K562 (cell line): ENCODE data around the gene CCDC78. TPM values are rescaled to one million over a fixed set of nuclear protein-coding genes. Genes with fewer than 3 reads are reported as not detected.

Source experiments
- CBX5 ChIP-seq: IDR thresholded peaks from 2 replicates; pipeline ENCODE4 v1.6.1; 2014; ENCODE audit warnings: low read depth, borderline replicate concordance
- CTCFL ChIP-seq: IDR thresholded peaks from 2 replicates; pipeline ENCODE4 v1.6.1; 2011; ENCODE audit warnings: borderline replicate concordance, low read depth, mild to moderate bottlenecking, moderate library complexity, low read length; ENCODE audit not compliant: insufficient read depth, poor library complexity, severe bottlenecking
- ELK3 ChIP-seq: fragments of 450-650 bp; formaldehyde crosslinking; IDR thresholded peaks from 2 replicates; pipeline ENCODE4 v1.4.0; 2020; ENCODE audit warnings: mild to moderate bottlenecking
- HEY1 ChIP-seq: fragments of 250-450 bp; sonication (Bioruptor Pico); IDR thresholded peaks from 2 replicates; pipeline ENCODE4 v1.5.0; 2020; ENCODE audit warnings: mild to moderate bottlenecking, moderate library complexity, borderline replicate concordance
- HSF4 ChIP-seq: fragments of 250-450 bp; sonication (Bioruptor Pico); IDR thresholded peaks from 2 replicates; pipeline ENCODE4 v2.1.2; 2022; ENCODE audit warnings: mild to moderate bottlenecking, moderate library complexity, borderline replicate concordance
- NRF1 ChIP-seq, 2 experiments: fragments of 450-650 bp; IDR thresholded peaks in 1 of 2; conservative IDR thresholded peaks in 1 of 2; 2 replicates each; pipeline ENCODE4 v1.6.1; 2014; ENCODE audit warnings: mild to moderate bottlenecking in 2 of 2
- TCF7 ChIP-seq: sonication (generic); IDR thresholded peaks from 2 replicates; pipeline ENCODE4 v1.6.1; 2016; ENCODE audit warnings: antibody characterized with exemption, borderline replicate concordance
- XRCC5 ChIP-seq: fragments of 200-400 bp; formaldehyde crosslinking; IDR thresholded peaks from 2 replicates; pipeline ENCODE4 v1.6.1; 2017; ENCODE audit warnings: low read depth, mild to moderate bottlenecking, low read length
- polyA plus RNA-seq, 8 experiments: library from polyadenylated mRNA; depleted of rRNA in 4 of 8; stranded (reverse) in 5 of 8; unstranded in 3 of 8; fragments of >200 nt; fragmentation: Nextera tagmentation in 2 of 8; fragmentation: Illumina TruSeq in 1 of 8; extraction: Ambion mirVana in 2 of 8; extraction: Trizol in 1 of 8; gene quantifications; 2 replicates each; pipeline versions ENCODE4 v1.2.1 to v1.2.3, GENCODE V29; 2011 to 2014; ENCODE audit warnings: inconsistent platforms in 1 of 8, missing spikeins in 1 of 8
- total RNA-seq, 7 experiments: library from RNA; depleted of rRNA in 6 of 7; stranded (reverse); fragments of >200 nt in 6 of 7; fragmentation: Illumina TruSeq in 2 of 7; extraction: Trizol in 2 of 7; gene quantifications; 2 replicates each; pipeline versions ENCODE4 v1.2.1 to v1.2.3, GENCODE V29; 2011 to 2021; ENCODE audit warnings: low replicate concordance in 1 of 7
- TF ChIP-seq, protein P1 (sequence below): IDR thresholded peaks from 2 replicates; pipeline ENCODE4 v1.6.1; 2014; ENCODE audit warnings: antibody characterized with exemption
- TF ChIP-seq, protein P2 (sequence below): sonication (generic); formaldehyde crosslinking; IDR thresholded peaks from 2 replicates; pipeline ENCODE4 v1.8.1; 2023; ENCODE audit warnings: mild to moderate bottlenecking, missing genetic modification reagents

Gene CCDC78
- total and polyA plus RNA-seq, 9 of the 15 experiments (the other 6 are each of a cell fraction or from before 2014, with no cell fraction given): 0.24 to 17.7 (median 2.9) TPM

DNA sequence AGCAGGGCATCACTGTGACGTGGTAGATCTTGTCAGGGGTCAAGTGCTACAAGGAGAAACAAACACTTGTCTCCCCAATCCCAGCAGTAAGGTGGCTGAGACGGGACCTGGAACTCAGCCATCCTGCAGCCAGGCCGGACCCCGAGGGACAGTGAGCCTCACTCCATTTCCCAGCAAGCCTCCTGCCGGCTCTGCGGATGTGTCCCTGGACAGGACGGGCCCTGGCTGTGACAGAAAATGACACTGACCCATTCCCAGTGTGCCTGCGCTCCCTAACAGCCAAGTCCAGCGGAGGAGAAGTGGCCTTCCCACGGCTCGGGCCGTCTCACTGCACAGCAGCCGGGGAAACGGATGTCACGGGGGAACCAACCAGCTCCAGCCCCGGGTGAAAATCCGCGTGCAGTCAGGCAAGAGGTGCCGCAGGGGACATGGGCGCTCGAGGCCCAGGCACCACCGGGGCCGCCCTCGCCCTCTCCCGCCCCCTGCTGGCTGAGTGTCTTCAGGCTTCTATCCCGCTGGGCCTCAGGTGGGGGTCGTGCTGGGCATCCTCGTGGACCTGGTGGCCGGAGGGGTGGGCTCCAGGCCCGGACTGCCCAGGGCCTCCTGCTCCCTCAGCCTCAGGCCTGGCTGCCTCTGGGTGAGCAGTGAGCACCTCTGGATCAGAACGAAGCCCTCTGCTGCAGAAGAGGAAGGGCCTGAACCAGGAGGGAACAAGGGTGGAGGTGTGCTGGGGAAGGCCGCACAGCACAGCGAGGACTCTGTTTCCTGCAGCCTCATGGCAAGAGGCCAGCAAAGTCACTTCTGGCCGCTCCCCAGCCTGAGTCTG, 7.4 kb upstream of the CCDC78 start (continued):
- TF ChIP-seq HEY1 (CRISPR knock-in tag): no peak
- TF ChIP-seq TCF7: no peak
- no peak for TF ChIP-seq XRCC5
- TF ChIP-seq ELK3: no peak
- TF ChIP-seq, protein P1, sequence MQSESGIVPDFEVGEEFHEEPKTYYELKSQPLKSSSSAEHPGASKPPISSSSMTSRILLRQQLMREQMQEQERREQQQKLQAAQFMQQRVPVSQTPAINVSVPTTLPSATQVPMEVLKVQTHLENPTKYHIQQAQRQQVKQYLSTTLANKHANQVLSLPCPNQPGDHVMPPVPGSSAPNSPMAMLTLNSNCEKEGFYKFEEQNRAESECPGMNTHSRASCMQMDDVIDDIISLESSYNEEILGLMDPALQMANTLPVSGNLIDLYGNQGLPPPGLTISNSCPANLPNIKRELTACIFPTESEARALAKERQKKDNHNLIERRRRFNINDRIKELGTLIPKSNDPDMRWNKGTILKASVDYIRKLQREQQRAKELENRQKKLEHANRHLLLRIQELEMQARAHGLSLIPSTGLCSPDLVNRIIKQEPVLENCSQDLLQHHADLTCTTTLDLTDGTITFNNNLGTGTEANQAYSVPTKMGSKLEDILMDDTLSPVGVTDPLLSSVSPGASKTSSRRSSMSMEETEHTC: no peak
- TF ChIP-seq NRF1 (conservative IDR thresholded peaks at IDR 0.05 in 1 of 2, IDR thresholded peaks at IDR 0.05 in 1 of 2): no peak
- no peak for TF ChIP-seq HSF4 (CRISPR knock-in tag)
- TF ChIP-seq CTCFL: peak; percentile 79
- TF ChIP-seq CBX5: no peak
- TF ChIP-seq, protein P2, sequence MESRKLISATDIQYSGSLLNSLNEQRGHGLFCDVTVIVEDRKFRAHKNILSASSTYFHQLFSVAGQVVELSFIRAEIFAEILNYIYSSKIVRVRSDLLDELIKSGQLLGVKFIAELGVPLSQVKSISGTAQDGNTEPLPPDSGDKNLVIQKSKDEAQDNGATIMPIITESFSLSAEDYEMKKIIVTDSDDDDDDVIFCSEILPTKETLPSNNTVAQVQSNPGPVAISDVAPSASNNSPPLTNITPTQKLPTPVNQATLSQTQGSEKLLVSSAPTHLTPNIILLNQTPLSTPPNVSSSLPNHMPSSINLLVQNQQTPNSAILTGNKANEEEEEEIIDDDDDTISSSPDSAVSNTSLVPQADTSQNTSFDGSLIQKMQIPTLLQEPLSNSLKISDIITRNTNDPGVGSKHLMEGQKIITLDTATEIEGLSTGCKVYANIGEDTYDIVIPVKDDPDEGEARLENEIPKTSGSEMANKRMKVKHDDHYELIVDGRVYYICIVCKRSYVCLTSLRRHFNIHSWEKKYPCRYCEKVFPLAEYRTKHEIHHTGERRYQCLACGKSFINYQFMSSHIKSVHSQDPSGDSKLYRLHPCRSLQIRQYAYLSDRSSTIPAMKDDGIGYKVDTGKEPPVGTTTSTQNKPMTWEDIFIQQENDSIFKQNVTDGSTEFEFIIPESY (CRISPR knock-in tag): peak; percentile 99
